ENCODE data around the gene LIPA. TPM values are rescaled to one million over a fixed set of nuclear protein-coding genes. Genes with fewer than 3 reads are reported as not detected.
A peak's percentile ranks its signal among the peaks of the same experiment; 100 is the strongest.

Gene LIPA
- total and polyA plus RNA-seq, 11 donors, result 4.8 to 127 (median 18.8) TPM

GRCh38 chr10:89262086-89263051 lies 10.8 kb upstream of the LIPA start:
- TF ChIP-seq, protein P1, sequence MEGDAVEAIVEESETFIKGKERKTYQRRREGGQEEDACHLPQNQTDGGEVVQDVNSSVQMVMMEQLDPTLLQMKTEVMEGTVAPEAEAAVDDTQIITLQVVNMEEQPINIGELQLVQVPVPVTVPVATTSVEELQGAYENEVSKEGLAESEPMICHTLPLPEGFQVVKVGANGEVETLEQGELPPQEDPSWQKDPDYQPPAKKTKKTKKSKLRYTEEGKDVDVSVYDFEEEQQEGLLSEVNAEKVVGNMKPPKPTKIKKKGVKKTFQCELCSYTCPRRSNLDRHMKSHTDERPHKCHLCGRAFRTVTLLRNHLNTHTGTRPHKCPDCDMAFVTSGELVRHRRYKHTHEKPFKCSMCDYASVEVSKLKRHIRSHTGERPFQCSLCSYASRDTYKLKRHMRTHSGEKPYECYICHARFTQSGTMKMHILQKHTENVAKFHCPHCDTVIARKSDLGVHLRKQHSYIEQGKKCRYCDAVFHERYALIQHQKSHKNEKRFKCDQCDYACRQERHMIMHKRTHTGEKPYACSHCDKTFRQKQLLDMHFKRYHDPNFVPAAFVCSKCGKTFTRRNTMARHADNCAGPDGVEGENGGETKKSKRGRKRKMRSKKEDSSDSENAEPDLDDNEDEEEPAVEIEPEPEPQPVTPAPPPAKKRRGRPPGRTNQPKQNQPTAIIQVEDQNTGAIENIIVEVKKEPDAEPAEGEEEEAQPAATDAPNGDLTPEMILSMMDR (IDR thresholded peaks at IDR 0.05), result no peak
- no peak for TF ChIP-seq POLR2A (IDR thresholded peaks at IDR 0.05)
- H3K27ac ChIP-seq, result peak overlapping the region in 3 of 12 donors; percentile 7 to 24 (median 9)
- H3K27me3 ChIP-seq, result no peaks in the 10 kb centered on the region
- intact Hi-C loops (cut with DNase I), result no loop called here
- no peak for ATAC-seq
- H3K4me1 ChIP-seq, result peaks cover 0 to 29% (median 12%) of the 10 kb centered on the region in 12 donors
- H3K4me3 ChIP-seq, result no peak overlapping the region
- H3K36me3 ChIP-seq, result no peaks in the 10 kb centered on the region
- no peak for DNase-seq
- no peaks in the 10 kb centered on the region for H3K9me3 ChIP-seq
- WGBS, 4 donors, result 66 to 82% (median 74%) methylated on average over 5 of the region's 5 CpGs

DNA sequence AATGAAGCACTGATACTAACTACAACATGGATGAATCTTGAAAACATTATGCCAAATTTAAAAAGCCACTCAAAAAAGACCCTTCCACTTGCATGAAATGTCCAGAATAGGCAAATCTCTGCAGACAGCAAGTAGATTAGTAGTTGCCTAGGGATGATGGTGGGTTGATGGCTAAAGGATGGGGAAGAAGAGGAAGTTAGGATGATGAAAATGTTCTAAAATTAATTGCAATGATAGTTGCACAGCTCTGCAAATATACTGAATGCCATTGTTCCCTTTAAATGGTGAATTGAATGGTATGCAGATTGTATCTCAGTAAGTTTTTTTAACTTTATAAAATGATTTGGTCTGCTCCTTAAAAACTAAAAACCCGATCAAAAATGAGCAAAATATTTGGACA lies 7.3 kb upstream of the LIPA start:
- Histone ChIP-seq H3K4me3 (no peak overlapping the region), H3K36me3 (no peaks in the 10 kb centered on the region), H3K9me3 (no peaks in the 10 kb centered on the region), H3K4me1 (peaks cover 0 to 23% (median 6%) of the 10 kb centered on the region in 12 donors), H3K27ac (no peak overlapping the region), H3K27me3 (no peaks in the 10 kb centered on the region)
- ATAC-seq (no peak), DNase-seq (no peak)
- TF ChIP-seq POLR2A (IDR thresholded peaks at IDR 0.05), result no peak
- TF ChIP-seq, protein P1 (IDR thresholded peaks at IDR 0.05), result no peak
- intact Hi-C loops (cut with DNase I), result loop anchor here in 3 of 10 donors (5.0 to 10.0 kb wide), 3 partner anchors 128 to 303 kb away; partner anchors contain the start of gene IFIT5 (in 1 of the 3)
- 70 to 85% (median 74%) methylated on average over 1 of the region's 1 CpG for WGBS, 4 donors

DNA sequence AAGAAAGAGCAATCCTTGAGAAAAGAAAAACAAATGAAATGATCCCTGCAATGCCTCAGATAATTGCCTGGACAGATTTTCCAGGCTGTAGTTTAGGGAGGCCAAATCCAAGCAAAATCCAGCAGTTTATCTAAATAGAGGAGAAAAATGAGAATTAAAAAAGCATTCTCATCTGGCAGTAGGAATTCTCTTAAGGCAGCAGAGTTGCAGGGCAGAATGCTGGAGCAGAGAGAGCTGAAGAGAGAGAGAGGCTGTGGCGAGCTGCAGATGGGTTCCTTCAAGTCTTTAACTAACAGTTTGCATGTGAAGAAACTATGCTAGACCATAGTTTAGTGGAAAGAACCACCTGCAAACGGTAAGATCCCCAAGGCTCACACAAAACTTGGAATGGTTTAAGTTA lies 6.0 kb upstream of the LIPA start:
- intact Hi-C loops (cut with DNase I), result loop anchor here in 3 of 10 donors (5.0 to 10.0 kb wide), 3 partner anchors 130 to 305 kb away; partner anchors contain the start of gene IFIT5 (in 1 of the 3)
- Histone ChIP-seq H3K27me3 (no peaks in the 10 kb centered on the region), H3K4me3 (no peak overlapping the region), H3K9me3 (no peaks in the 10 kb centered on the region), H3K4me1 (peaks cover 0 to 15% (median 6%) of the 10 kb centered on the region in 12 donors), H3K27ac (no peak overlapping the region), H3K36me3 (no peaks in the 10 kb centered on the region)
- TF ChIP-seq, protein P1 (IDR thresholded peaks at IDR 0.05), result no peak
- no peak for TF ChIP-seq POLR2A (IDR thresholded peaks at IDR 0.05)
- DNase-seq (no peak), ATAC-seq (no peak)
- 56 to 72% (median 60%) methylated on average over 2 of the region's 2 CpGs for WGBS, 4 donors

- no peak overlapping the region for H3K4me3 ChIP-seq
- H3K27me3 ChIP-seq, result no peaks in the 10 kb centered on the region
- DNase-seq, result no peak
- no peak overlapping the region for H3K27ac ChIP-seq
- WGBS, 4 donors, result 81 to 88% (median 82%) methylated on average over 1 of the region's 1 CpG
- no peaks in the 10 kb centered on the region for H3K36me3 ChIP-seq
- H3K9me3 ChIP-seq, result no peaks in the 10 kb centered on the region
- intact Hi-C loops (cut with DNase I), result loop anchor here in 3 of 10 donors (5.0 to 10.0 kb wide), 3 partner anchors 130 to 305 kb away; partner anchors contain the start of gene IFIT5 (in 1 of the 3)
- peaks cover 0 to 19% (median 5%) of the 10 kb centered on the region in 12 donors for H3K4me1 ChIP-seq
- no peak for ATAC-seq
- TF ChIP-seq POLR2A (IDR thresholded peaks at IDR 0.05), result no peak
- TF ChIP-seq, protein P1 (IDR thresholded peaks at IDR 0.05), result no peak
Measured at GRCh38 chr10:89256962-89257361, 5.4 kb upstream of the LIPA start.
